GM12892 (cell line): ENCODE data around the gene MASP1.

Experiments used
- DNase-seq: peaks from one replicate; pipeline ENCODE4 v3.0.0; 2011; ENCODE audit not compliant: insufficient read length
- FAIRE-seq: peaks from 2 replicates; lab custom pipeline; 2011; peaks lifted over from hg19 to GRCh38; lab: Jason Lieb, UNC
- POLR2A ChIP-seq: IDR thresholded peaks from 2 replicates; pipeline ENCODE4 v1.6.1; 2011; ENCODE audit warnings: low read depth, low read length, control low read depth
- POLR2AphosphoS5 ChIP-seq: IDR thresholded peaks from 2 replicates; pipeline ENCODE4 v1.6.1; 2011; ENCODE audit warnings: low read depth, low read length, control low read depth
- TAF1 ChIP-seq: IDR thresholded peaks from 2 replicates; pipeline ENCODE4 v1.6.1; 2011; ENCODE audit warnings: low read depth, mild to moderate bottlenecking, control low read depth, low read length, borderline replicate concordance

Gene MASP1

GRCh38 chr3:187237741-187238140, 53.8 kb downstream of the MASP1 start:
- no peak for TF ChIP-seq POLR2A
- TF ChIP-seq POLR2AphosphoS5, result no peak
- no peak for TF ChIP-seq TAF1
- FAIRE-seq (no peak), DNase-seq (no peak)

GRCh38 chr3:187236962-187237361, 54.6 kb downstream of the MASP1 start:
- no peak for TF ChIP-seq POLR2AphosphoS5
- TF ChIP-seq TAF1, result no peak
- TF ChIP-seq POLR2A, result no peak
- FAIRE-seq (no peak), DNase-seq (no peak)

- FAIRE-seq (no peak), DNase-seq (no peak)
- no peak for TF ChIP-seq TAF1
- TF ChIP-seq POLR2A, result no peak
- no peak for TF ChIP-seq POLR2AphosphoS5
Measured at GRCh38 chr3:187230011-187230410, 61.5 kb downstream of the MASP1 start.

GRCh38 chr3:187228740-187229139, 62.8 kb downstream of the MASP1 start:
- TF ChIP-seq POLR2A (no peak), POLR2AphosphoS5 (no peak), TAF1 (no peak)
- no peak for FAIRE-seq
- DNase-seq, result no peak

- no peak for FAIRE-seq
- no peak for TF ChIP-seq TAF1
- TF ChIP-seq POLR2AphosphoS5, result no peak
- no peak for TF ChIP-seq POLR2A
- DNase-seq, result no peak
Measured at GRCh38 chr3:187227658-187228258, 63.8 kb downstream of the MASP1 start.

- TF ChIP-seq POLR2A (no peak), TAF1 (no peak), POLR2AphosphoS5 (no peak)
- no peak for FAIRE-seq
- DNase-seq, result no peak
Measured at GRCh38 chr3:187223799-187224198, 67.7 kb downstream of the MASP1 start.

- DNase-seq, result no peak
- TF ChIP-seq TAF1, result no peak
- TF ChIP-seq POLR2AphosphoS5, result no peak
- no peak for TF ChIP-seq POLR2A
- no peak for FAIRE-seq
Measured at GRCh38 chr3:187222801-187223200, 68.7 kb downstream of the MASP1 start.

GRCh38 chr3:187215460-187215859, 76.1 kb downstream of the MASP1 start:
- no peak for FAIRE-seq
- TF ChIP-seq POLR2A, result no peak
- no peak for TF ChIP-seq TAF1
- no peak for TF ChIP-seq POLR2AphosphoS5
- no peak for DNase-seq

- TF ChIP-seq POLR2AphosphoS5 (no peak), POLR2A (no peak), TAF1 (no peak)
- DNase-seq (no peak), FAIRE-seq (no peak)
Measured at GRCh38 chr3:187213616-187214015, 77.9 kb downstream of the MASP1 start.

- DNase-seq (no peak), FAIRE-seq (no peak)
- no peak for TF ChIP-seq TAF1
- TF ChIP-seq POLR2A, result no peak
- TF ChIP-seq POLR2AphosphoS5, result no peak
Measured at GRCh38 chr3:187212705-187213104, 78.8 kb downstream of the MASP1 start.

- FAIRE-seq, result no peak
Measured at GRCh38 chr3:187212196-187212545, 79.4 kb downstream of the MASP1 start.

GRCh38 chr3:187211532-187212195, 79.9 kb downstream of the MASP1 start:
- DNase-seq, result no peak

More at GRCh38 chr3:187212196-187212545, 79.4 kb downstream of the MASP1 start:
- TF ChIP-seq TAF1 (no peak), POLR2A (no peak), POLR2AphosphoS5 (no peak)
- no peak for DNase-seq

More at GRCh38 chr3:187211532-187212195, 79.9 kb downstream of the MASP1 start:
- TF ChIP-seq POLR2AphosphoS5 (no peak), POLR2A (no peak), TAF1 (no peak)
- FAIRE-seq, result no peak
